ENCODE measurements around the gene HDAC11.
"Not testable (repeated sequence)": the region's sequence is repeated elsewhere in the genome, so short reads cannot be mapped to it uniquely, and the experiment has no call there.

The HDAC11 gene

DNA sequence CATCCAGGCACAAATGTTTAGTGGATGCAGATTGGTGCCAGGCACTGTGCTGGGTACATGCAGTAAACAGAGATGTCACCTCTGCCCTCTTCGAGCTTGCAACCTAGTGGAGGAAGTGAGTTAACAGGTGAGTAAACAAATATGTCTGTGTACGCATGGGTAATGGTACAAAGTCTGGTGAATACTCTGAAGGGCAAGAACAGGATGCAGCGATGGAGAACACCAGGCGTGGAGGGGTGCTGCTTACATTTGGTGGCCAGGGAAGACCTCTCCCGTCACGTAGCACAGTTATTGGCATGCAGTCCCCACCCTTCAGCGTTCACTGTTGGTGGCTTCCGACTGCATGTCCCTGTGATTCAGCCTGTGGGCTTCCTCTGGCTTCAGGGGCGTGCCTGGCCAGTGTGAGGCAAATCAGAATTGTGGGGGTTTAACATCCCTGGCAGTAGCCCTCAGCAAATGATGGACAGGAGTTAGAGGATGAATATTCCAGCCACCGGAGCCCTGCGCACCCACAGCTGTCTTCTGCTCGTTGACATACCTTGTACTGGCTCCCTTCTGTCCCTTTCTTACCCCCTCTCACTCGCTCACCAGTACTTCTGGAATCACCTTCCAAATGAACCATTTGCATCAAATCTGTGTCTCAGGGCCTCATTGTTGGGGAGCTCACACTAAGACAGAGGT lies 9.1 kb upstream of the HDAC11 start:
- no peak for DNase-seq (ENCODE audit: low read depth)

- DNase-seq (ENCODE audit: low read depth) = no peak
Observed at GRCh38 chr3:13472286-13472685, 7.8 kb upstream of the HDAC11 start.

- DNase-seq (ENCODE audit: low read depth) = no peak
Observed at GRCh38 chr3:13473020-13473419, 7.1 kb upstream of the HDAC11 start.

DNA sequence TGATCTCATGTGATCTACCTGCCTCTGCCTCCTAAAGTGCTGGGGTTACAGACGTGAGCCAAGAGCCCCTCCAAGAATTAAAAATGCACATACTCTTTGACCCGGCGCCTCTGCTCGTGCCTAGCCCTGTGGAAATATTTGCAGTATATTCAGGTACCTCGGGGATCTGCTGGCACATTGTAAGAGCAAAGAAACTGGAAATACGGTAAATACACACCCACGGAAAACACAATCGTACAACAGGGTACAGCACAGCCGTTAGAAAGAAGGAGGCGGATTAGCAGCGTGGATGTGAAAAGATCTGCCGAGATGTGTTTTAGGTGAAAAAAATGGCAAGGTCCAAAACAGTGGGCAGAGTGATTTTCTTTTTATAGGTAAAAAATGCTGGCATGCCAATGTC lies 6.1 kb upstream of the HDAC11 start:
- DNase-seq (ENCODE audit: low read depth) = no peak

DNA sequence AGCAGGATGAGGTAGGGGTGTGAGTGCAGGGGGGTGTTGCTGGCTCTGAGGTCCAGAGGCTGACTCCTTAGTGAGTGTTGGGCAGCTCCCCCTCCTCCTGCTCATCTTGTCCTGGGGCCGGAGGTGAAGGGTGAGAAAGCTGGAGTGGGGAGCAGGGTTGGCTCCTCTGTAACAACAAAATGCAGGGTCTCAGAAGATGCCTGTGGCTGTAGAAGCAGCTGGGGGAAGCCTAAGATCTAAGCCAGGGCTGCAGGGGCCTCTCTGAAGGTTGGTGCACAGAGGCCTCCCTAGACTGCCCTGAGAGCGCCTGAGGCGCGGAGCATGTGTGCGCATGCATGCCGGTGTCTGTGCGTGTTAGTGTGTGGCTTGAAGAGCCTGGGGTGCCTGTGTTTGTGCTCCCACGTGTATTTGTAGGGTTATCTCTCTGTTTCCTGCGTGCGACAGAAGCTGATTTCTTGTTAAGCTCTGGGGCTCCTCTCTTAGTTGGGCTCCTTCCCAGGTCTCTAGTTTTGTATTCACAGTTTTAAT lies 5.3 kb upstream of the HDAC11 start:
- no peak for DNase-seq (ENCODE audit: low read depth)

DNA sequence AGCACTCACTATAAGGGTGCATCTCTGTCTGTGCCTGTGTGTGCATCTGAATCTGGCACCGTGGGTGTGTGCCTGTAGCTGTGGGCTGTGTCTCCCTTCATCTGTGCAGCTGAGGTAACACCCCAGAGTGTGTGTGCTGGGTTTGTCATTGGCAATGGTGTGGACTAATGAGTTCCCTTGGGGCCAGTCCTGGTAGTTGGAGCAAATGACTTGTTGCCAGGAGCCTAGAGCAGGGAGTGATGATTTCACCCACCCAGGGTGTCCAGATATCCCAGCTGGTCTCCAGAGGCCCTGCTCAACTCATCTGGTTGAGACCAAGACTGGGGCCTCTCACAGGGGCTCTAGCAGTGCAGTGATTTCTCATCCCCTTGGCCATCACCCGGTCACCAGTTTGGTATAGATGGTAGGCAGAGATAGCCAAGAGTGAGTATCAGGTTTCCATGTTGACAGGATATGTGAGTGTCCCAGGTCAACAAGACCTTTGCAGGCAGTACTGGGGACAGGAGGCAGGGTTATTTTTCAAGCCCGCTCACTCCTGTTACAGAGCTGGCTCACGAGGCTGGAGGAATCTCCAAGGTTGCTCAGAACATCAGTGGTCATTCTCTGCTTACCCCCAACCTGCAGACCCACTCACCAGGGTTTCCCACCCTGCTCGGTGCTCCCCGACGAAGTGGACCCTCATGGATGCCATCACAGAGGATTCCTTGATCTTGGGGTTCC lies 4.1 kb upstream of the HDAC11 start:
- no peak for DNase-seq (ENCODE audit: low read depth)

- DNase-seq (ENCODE audit: low read depth) = no peak
Observed at GRCh38 chr3:13477943-13478342, 2.2 kb upstream of the HDAC11 start.

DNA sequence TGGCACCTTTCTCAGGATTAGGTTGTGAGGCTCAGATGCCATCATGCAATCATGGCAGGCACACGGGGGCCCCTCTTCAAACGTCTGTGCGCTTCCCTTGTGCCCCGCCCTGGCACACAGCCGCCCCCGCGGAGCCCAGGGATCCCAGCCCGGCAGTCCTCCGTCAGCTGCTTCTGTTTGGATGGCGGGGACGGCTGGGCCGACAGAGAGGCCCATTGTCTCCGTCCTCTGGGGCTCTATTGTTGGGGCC lies 849 bp upstream of the HDAC11 start:
- DNase-seq (ENCODE audit: low read depth) = no peak

DNA sequence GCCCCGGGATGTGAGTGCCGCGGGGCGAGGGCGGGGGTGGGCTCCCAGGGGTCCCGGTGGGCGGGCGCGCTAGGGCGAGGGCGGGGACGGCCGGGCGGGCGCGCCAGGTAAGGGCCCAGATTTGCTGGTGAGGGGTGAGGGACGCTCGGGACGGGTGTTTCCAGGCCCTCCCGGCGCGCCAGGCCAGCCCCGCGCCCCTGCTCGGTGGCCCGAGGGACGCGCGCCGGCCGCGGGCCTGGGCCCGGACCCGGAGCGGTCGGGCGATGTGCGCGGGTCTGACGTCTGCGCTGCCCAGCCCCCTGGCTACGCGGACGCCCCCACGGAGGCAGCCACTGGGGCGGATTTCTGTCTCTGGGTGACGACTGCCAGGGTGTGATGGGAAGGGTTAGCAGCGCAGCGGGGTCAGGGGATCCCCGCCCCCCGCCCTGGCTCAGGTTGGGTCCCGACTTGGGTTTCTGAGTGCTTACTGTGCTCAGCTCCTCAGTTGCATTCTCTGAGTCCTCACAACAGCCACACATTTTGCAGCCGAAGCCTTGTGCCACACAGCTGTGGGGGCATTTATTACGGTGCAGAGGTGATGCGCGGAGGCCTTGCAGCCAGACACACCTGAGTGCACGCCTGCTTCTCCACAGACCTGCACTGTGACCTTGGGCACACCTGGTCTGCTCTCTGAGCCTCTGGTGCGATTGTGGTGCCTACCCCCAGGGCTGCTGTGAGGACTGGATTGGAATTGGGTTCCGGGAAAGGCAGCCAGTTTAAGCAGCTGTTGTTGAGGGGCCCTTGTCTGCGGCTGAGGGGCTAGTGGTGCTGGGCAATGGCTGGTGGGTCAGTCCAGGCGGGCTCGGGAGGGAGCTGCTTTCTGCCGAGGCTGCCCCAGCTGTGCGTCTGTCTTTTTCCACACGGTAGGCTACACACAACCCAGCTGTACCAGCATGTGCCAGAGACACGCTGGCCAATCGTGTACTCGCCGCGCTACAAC lies 523 bp downstream of the HDAC11 start:
- no peak for DNase-seq (ENCODE audit: low read depth)

DNA sequence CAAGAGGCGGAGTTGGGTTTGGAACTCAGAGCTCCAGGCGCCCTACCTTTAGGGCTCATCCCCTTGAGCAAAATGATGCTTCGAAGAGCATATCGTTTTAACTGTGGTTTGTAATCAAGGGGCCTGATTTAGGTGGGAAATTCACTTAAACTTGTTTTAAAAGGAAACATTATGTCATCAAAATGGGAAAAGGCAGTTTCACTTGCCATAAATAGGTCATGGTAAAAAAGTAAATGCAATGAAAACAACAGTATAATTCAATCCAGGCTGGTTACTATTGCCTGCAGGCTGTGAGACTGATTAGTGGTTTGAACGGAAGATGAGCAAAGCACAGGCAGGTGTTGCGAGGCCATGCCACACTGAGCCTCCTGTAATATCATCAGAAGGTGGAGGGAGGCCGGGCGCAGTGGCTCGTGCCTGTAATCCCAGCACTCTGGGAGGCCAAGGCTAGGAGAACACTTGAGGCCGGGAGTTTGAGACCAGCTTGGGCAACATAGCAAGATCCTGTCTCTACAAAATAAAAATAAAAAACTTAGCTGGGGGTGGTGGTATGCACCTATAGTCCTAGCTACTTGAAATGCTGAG lies 2.1 kb downstream of the HDAC11 start:
- DNase-seq (ENCODE audit: low read depth) = no peak

- no peak for DNase-seq (ENCODE audit: low read depth)
Observed at GRCh38 chr3:13483286-13483685, 3.2 kb downstream of the HDAC11 start.

- DNase-seq (ENCODE audit: low read depth) = no peak
Observed at GRCh38 chr3:13483988-13484695, 4.0 kb downstream of the HDAC11 start.

DNA sequence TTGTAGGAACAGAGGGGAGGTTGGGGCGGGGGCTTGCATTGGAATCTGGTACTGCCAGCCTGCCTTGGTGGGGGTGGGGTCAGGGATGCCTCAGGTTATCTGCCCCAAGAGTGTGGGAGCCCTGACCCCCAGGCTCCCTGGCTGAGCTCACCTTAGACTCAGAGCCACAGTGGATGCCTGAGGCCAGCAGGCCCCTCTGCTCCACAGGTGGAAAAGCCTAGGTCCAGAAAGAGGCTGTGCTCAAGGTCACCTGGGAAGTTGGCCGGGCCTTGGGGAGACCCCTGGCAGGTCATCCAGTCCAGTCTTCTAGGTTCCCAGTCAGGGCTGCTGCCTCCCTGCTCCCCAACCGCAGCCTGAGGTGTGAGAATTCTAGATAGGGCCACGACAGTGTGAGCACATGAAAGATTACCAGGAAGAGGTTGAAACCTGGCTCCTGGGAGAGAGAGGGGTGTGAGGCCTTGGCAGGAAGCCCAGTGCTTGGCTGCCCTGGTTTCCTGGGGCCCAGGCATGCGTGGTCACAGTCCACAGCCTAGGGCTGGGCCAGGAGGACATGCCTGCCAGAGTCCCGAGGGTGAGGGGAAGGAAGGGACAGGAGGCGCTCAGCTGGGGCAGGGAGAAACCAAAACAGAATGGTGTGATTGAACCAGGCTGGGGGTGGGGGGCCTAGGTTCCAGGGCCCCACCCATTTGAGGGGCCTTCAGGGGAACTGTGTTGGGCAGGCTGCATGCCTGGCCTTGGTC lies 4.9 kb downstream of the HDAC11 start:
- DNase-seq (ENCODE audit: low read depth) = no peak

DNA sequence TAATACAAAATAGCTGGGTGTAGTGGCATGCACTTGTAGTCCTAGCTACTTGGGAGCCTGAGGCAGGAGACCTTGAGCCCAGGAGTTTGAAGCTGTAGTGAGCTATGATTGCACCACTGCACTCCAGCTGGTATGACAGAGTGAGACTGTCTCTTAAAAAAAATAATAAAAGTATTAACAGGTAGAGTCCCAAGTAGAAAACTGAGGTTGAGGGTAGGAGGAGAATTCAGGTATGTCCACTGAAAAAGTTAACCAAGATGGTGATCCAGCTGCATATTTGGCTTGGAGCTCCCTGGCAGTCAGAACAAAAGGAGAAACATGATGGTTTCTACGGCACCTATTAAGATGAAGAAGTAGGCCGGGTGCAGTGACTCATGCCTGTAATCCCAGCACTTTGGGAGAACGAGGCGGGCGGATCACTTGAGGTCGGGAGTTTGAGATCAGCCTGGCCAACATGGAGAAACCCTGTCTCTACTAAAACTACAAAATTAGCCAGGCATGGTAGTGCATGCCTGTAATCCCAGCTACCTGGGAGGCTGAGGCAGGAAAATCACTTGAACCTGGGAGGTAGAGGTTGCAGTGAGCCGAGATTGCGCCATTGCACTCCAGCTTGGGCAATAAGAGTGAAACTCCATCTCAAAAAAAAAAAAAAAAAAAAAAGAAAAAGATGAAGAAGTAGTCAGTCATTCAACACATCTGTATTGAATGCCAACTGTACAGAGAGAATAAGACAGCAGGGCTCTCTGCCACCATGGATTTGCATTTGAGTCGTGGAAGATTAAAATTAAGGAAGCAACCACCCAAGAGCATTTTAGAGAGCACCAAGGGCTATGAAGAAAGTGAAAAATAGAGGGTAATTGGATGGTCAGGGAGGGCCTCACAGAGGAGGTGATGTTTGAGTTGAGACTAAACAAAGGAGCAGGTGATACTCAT lies 5.8 kb downstream of the HDAC11 start:
- DNase-seq (ENCODE audit: low read depth) = not testable (repeated sequence)

DNA sequence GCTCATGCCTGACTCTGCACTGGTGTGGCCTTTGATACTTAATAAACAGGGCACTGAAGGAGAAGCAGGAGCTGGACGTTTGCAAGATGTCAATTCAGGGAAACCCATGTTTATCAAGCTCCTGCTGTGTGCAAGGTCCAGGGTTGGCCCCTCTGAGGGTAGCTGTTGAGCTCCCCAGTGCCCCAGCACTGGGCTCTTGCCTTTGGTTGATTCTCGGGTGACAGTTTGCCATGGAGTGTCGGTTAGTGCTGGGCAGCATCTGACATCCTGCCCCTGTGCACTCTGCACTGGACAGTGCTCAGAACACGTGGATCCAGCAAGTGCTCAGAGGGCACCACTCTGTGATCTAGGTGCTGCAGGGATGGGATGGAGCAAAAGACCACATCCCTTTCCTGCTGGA lies 7.3 kb downstream of the HDAC11 start:
- DNase-seq (ENCODE audit: low read depth) = no peak

DNA sequence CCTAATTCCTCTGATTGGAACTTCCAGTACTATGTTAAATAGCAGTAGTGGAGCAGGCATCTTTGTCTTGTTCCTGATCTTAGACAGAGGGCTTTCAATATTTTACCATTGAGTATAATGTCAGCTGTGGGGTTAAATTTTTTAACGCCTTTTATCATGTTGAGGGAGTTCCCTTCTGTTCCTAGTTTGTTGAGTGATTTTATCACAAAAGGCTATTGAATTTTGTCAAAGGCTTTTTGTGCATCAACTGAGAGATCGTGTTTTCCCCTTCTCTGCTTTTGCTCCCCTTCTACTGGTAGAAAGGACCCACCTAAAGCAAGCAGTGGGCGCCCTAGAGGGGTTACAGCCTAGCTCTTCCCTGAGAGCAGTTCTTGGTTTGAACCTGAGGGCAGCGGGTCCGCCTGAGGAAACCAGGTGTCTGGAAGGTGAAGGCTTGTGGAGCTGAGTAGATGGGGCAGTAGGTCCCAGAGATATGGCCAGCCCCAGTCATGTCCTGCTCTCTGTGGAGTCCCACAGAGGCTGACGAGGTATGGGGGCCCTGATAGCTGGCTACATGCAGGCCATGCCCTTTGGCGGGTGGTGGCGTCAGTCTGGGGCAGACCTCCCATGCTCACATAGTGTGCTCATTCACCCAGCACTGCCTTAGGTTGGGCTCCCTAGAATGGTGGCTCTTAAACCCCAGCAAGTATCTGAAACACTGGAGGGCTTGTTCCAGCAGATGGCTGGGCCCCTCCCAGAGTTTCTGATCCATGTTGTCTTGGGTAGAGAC lies 11.3 kb downstream of the HDAC11 start:
- DNase-seq (ENCODE audit: low read depth) = no peak

- DNase-seq (ENCODE audit: low read depth) = no peak
Observed at GRCh38 chr3:13492048-13492447, 11.9 kb downstream of the HDAC11 start.

GRCh38 chr3:13492976-13493866 lies 13.1 kb downstream of the HDAC11 start:
- DNase-seq (ENCODE audit: low read depth) = no peak
